Muscle layer of colon (tissue), 2 donors: ENCODE data around the gene ALG8.
A peak's percentile ranks its signal among the peaks of the same experiment; 100 is the strongest.

Experiments used
- H3K27ac ChIP-seq: one replicate; pipeline ENCODE4 v1.7.0; 2013; ENCODE audit warnings: low read depth, mild to moderate bottlenecking, low read length, moderate library complexity
- H3K27me3 ChIP-seq, 2 donors: one replicate each; pipeline ENCODE4 v1.7.0; 2013; ENCODE audit warnings: low read length in 2 of 2, mild to moderate bottlenecking in 2 of 2; ENCODE audit not compliant: insufficient read depth in 2 of 2, control insufficient read depth in 1 of 2
- H3K36me3 ChIP-seq: one replicate; pipeline ENCODE4 v1.7.0; 2013; ENCODE audit warnings: mild to moderate bottlenecking, low read length; ENCODE audit not compliant: insufficient read depth
- H3K4me1 ChIP-seq: one replicate; pipeline ENCODE4 v1.7.0; 2013; ENCODE audit warnings: mild to moderate bottlenecking, low read length; ENCODE audit not compliant: insufficient read depth
- H3K4me3 ChIP-seq, 2 donors: one replicate each; pipeline ENCODE4 v1.7.0; 2013; ENCODE audit warnings: low read length in 2 of 2, low read depth in 1 of 2, mild to moderate bottlenecking in 1 of 2, moderate library complexity in 1 of 2
- H3K9ac ChIP-seq: one replicate; pipeline ENCODE4 v1.7.0; 2013; ENCODE audit warnings: low read length
- H3K9me3 ChIP-seq: one replicate; pipeline ENCODE4 v1.7.0; 2013; ENCODE audit warnings: mild to moderate bottlenecking, low read length
- donor health status: abdominal sarcoma.
- donor health status: Adenocarcinoma of cecum.

The ALG8 gene

DNA sequence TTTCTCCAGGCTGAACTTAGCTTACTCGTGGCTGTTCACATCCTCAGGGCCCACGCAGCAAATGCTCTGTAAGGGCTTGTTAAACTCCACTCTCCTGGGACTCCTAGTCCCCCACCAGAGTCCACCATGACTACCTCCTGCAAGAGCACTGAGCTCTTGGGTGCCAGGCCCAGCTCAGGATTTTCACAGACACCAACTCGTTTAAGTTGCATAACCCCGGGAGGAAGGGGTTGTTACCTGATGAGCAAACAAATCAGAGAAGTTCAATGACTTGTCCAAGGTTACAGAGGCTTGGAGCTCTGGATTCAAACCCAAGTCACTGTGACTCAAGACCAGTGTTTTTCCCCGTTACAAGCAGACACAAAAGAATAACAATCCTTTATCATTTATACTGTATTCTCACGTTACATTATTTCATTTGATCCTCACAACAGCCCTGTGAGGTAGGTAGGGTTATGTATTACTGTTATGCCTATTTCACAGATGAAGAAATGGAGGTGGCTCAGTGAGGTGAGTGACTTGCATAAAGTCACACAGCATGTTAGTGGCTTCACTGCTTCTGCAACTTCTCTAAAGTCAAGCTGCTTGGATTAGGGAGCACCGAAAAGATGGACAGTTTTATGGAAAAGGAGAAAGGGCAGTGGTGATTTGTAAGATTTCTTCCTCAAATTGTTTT is 31.6 kb upstream of the ALG8 start:
- Histone ChIP-seq H3K27me3 (no peaks in the 10 kb centered on the region), H3K9ac (no peak overlapping the region), H3K9me3 (no peaks in the 10 kb centered on the region), H3K4me1 (peaks cover 37% of the 10 kb centered on the region), H3K36me3 (peaks cover 19% of the 10 kb centered on the region), H3K4me3 (no peak overlapping the region), H3K27ac (no peak overlapping the region)

DNA sequence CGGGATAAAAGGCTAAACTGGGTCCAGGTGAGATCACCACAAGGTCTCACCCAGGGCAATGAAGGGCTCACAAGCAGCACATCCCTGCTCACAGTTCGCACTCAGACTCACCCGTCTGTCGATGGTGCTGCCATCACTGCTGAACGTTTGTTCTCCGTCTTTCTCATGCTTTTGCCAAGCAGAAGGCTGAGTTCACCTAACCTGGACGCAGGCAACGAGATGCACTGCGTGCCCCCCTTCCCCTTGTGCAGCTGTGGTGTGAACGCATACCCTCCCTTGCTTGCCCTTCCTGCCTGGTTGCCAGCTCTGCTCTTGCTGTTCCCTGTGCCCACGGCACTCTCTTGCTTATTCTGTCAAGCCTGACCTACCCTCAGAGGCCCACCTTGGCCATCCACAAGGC is 31.0 kb upstream of the ALG8 start:
- H3K9ac ChIP-seq = no peak overlapping the region
- H3K36me3 ChIP-seq = peaks cover 19% of the 10 kb centered on the region
- peaks cover 43% of the 10 kb centered on the region for H3K4me1 ChIP-seq
- no peaks in the 10 kb centered on the region for H3K9me3 ChIP-seq
- H3K27ac ChIP-seq = no peak overlapping the region
- no peaks in the 10 kb centered on the region for H3K27me3 ChIP-seq
- no peak overlapping the region for H3K4me3 ChIP-seq

DNA sequence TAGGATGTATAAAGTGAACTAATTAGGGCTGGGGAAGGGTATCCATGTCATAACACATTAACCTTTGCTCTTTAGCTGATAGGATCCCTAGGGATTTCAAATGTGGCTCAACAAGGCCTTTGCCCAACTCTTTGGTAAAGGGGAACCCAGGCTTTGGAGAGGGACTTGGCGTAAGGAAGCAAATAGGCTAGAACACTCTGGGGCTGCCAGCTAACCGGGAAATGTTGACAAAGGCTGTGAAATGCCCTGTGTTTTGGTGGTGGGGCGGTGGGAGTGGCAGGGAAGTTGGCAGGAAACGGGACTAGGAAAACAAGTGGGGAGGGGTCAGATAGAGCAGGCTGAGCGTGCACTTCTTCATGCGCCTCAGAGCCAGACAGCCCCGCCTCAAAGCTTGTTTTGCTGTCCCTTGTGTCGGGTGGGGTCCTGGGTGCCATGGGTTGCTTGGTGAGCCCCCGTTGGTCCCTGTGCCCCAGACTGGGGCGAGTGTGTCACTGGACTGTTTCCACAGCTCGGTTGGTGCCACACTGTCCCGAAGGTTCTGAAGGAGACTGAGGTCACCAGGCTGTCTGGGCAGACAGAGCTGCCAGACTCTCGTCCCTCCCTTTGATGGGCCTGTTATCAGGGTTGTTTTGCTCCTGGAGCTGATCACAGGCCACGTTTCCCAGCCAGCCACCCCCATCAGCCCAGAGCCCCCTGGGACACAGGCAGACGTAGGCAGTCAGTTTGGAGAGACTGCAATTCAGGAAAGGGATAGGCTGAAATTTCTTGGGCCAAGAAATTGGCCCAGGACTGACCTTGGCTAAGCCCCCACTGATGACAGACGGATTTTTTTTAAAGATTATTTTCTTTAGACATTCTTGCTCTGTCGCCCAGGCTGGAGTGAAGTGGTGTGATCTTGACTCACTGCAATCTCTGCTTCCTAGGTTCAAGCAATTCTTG is 29.4 kb upstream of the ALG8 start:
- Histone ChIP-seq H3K4me3 (peak overlapping the region in 1 of 2 donors; percentile 11), H3K4me1 (peaks cover 48% of the 10 kb centered on the region), H3K36me3 (peaks cover 13% of the 10 kb centered on the region), H3K27me3 (no peaks in the 10 kb centered on the region), H3K9me3 (no peaks in the 10 kb centered on the region), H3K9ac (no peak overlapping the region), H3K27ac (peak overlapping the region; percentile 49)

DNA sequence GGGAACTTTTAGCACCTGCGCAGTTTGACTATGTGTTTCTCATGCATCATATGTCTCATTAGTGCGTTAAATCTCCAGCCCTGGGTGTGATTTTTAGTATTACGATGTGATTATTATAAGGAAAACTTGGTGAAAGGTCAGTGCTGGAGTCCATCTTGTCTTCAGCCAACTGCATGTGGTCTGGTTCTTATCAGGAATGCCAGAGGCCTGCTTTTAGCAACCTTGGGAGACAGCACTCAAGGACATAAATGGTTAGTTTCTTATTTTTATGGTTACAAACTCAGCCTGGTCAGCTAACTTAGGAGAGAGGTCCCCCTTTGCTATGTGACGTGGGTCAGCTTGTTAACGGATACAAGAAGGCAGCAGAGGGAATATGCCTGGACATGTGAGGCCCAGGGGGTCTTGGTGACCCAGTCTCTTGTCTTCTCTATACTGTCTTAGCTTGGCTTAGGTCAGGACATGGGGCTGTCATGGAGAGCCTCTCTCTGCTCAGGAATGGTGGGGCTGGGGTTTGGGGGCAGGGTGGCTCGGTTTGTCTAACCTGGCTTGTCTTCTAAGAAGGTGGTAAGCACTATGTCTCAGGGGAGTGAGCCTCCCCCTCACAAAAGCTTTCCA is 27.5 kb upstream of the ALG8 start:
- peak overlapping the region; percentile 67 for H3K27ac ChIP-seq
- no peaks in the 10 kb centered on the region for H3K27me3 ChIP-seq
- peak overlapping the region in 1 of 2 donors; percentile 24 for H3K4me3 ChIP-seq
- no peaks in the 10 kb centered on the region for H3K36me3 ChIP-seq
- peaks cover 63% of the 10 kb centered on the region for H3K4me1 ChIP-seq
- no peaks in the 10 kb centered on the region for H3K9me3 ChIP-seq
- peak overlapping the region; percentile 27 for H3K9ac ChIP-seq

DNA sequence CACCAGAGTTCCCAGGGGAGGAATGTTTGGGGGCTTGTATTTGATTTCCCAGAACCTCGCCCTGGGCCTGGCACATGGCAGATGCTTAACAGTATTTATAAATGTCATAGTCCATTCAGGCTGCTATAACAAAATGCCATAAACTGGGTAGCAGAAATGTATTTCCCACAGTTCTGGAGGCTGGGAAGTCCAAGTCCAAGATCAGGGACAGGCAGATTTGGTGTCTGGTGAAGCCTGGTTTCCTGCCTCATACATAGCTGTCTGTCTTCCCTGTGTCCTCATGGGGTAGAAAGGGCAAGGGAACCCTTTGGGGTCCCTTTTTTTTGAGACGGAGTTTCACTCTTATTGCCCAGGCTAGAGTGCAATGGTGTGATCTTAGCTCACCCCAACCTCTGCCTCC is 25.0 kb upstream of the ALG8 start:
- Histone ChIP-seq H3K4me3 (no peak overlapping the region), H3K9ac (no peak overlapping the region), H3K4me1 (peaks cover 70% of the 10 kb centered on the region), H3K27ac (no peak overlapping the region), H3K36me3 (no peaks in the 10 kb centered on the region), H3K9me3 (no peaks in the 10 kb centered on the region), H3K27me3 (no peaks in the 10 kb centered on the region)

DNA sequence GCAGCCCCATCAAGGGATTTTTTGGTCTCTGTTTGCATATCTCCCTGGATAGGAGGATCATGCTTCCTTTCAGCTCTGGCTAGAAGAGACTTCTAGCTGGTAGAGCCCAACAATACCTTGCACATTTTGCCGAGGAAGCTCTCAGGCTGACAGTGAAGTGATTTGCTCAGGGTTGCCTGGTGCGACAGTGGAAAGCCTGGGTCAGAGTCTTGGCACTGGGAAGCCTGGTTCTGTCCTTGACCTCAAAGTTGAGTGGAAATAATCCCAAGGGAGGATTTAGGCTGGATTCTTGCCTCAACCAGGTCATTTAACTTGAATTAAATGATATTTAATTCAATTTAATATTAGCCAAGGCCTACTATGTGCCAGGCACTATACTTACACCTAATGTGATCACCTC is 24.4 kb upstream of the ALG8 start:
- H3K9me3 ChIP-seq = no peaks in the 10 kb centered on the region
- peaks cover 70% of the 10 kb centered on the region for H3K4me1 ChIP-seq
- H3K36me3 ChIP-seq = no peaks in the 10 kb centered on the region
- H3K4me3 ChIP-seq = no peak overlapping the region
- no peaks in the 10 kb centered on the region for H3K27me3 ChIP-seq
- H3K9ac ChIP-seq = no peak overlapping the region
- no peak overlapping the region for H3K27ac ChIP-seq

DNA sequence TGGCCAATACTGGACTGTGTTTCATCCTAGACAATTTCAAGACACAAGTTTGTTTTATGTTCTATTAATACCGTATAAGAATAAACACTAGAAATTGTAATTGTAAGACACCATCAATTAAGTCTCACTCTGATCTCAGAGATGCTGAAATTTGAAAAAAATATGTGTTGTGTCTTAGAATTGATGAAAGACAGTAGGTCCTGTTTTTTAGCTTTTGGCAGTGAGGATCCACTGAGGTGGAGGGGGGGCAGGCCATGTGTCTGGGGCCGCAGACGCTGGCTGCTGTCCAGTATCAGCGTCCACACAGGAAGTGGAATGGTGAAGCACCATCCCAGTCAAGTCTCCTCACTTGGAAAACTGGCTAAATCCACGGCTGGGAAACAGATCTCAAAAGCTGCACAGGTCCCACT is 22.5 kb upstream of the ALG8 start:
- Histone ChIP-seq H3K9ac (no peak overlapping the region), H3K9me3 (no peaks in the 10 kb centered on the region), H3K27ac (no peak overlapping the region), H3K4me3 (no peak overlapping the region), H3K4me1 (peaks cover 60% of the 10 kb centered on the region), H3K27me3 (no peaks in the 10 kb centered on the region), H3K36me3 (no peaks in the 10 kb centered on the region)

DNA sequence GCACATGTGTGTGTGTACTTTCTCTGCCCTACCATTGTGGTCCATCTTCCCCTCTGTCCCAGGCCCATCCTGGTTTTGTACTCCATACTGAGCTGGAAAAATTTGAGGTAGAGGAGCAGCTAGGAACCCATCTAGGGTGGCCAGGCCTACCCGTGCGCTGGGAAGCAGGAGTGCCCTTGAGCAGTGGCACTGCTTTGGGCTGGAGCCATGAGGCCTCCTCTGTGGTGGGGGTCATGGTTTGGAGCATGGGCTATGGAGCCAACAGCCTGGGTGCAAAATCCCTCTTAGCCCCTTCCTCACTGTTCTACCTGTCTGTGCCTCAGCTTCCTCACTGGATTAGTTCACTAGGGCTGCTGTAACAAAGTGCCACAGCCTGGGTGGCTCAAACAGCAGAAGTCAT is 21.9 kb upstream of the ALG8 start:
- Histone ChIP-seq H3K4me3 (no peak overlapping the region), H3K27ac (peak overlapping the region; percentile 47), H3K36me3 (no peaks in the 10 kb centered on the region), H3K9me3 (no peaks in the 10 kb centered on the region), H3K27me3 (no peaks in the 10 kb centered on the region), H3K4me1 (peaks cover 57% of the 10 kb centered on the region), H3K9ac (no peak overlapping the region)

DNA sequence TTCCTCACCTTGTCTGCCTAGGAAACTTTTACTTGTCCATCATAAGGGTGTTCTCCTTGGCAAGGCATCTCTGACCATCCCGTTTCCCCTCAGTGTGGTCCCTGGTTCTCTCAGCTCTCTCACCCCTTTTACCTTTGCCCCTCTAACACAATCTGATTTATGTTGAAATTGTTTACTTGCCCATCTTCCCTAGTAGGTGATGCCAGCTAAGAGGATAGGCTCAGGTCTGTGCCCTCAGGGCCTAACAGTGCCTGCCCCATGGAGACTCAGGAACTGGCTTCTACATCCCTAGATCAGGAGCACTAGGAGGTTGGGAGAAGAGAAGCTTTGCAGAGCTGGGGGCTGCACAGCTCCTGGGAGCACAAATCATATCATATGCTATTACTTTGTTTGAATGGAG is 21.1 kb upstream of the ALG8 start:
- H3K27me3 ChIP-seq = no peaks in the 10 kb centered on the region
- H3K4me3 ChIP-seq = no peak overlapping the region
- H3K4me1 ChIP-seq = peaks cover 49% of the 10 kb centered on the region
- no peak overlapping the region for H3K27ac ChIP-seq
- no peaks in the 10 kb centered on the region for H3K9me3 ChIP-seq
- no peaks in the 10 kb centered on the region for H3K36me3 ChIP-seq
- no peak overlapping the region for H3K9ac ChIP-seq

DNA sequence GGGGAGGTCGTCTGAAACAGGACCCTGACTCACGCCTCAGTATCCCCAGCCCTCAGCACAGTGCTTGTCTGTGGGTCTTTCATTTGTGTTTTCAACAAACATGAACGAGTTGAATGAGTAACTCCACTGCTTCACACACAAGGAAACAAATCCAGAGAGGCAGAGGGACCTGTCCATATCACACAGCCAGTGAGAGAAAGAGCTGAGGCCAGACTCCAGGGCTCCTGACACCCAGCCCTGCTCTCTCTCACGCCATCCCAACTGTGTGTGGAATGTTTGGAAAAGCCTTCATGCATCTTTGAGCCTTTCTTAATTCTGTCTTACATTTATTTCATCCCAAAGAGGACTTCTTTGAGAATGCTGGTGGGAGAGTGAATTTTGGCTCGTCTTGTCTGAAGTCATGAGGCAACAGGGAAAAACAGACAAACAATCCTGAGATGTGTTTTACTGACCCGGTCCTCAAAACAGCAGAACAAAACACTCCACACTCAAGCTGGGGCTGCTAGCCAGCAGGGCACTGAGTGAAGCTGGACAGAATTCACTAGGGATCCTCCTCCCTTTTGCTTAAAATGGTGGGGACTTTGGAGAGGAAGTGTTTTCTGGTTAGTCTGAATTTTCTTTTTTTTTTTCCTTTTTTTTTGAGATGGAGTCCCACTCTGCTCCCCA is 19.7 kb upstream of the ALG8 start:
- Histone ChIP-seq H3K27me3 (no peaks in the 10 kb centered on the region), H3K27ac (no peak overlapping the region), H3K9ac (no peak overlapping the region), H3K4me3 (no peak overlapping the region), H3K36me3 (no peaks in the 10 kb centered on the region), H3K9me3 (no peaks in the 10 kb centered on the region), H3K4me1 (peaks cover 45% of the 10 kb centered on the region)
